ENCODE data around the gene ANO2.
A peak's percentile ranks its signal among the peaks of the same experiment; 100 is the strongest.

The ANO2 gene

DNA sequence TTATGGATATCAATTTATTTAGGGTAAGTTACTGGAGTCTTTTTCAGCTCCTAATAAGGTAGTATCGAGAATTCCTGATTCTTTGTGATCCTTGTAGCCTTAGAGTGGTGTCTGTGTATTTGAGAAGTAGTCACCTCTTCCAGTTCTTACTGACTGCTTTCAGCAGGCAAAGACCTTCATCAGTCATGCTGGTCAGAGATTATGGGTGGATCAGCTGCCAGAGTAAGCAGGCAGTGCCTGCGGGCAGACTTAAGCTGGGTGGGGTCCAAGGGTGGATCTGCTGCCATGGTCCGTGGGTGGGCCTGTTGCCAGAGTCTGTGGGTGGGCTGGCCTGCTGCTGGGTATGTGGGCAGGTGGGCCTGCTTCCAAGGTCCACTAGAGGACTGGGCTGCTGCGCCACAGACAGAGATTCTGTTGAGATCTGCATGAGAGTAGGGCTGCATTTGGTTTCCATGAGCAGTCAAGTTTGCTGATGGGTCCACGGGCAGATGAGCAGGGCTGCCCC lies 188.7 kb downstream of the ANO2 start (continued):
- TF ChIP-seq GLIS3 (CRISPR knock-in tag; IDR thresholded peaks at IDR 0.05), result no peak
- TF ChIP-seq TCF4 (CRISPR knock-in tag; IDR thresholded peaks at IDR 0.05; ENCODE audit: borderline replicate concordance), result no peak
- TF ChIP-seq CSRNP3 (CRISPR knock-in tag; IDR thresholded peaks at IDR 0.05), result no peak
- TF ChIP-seq ZFP30 (CRISPR knock-in tag; IDR thresholded peaks at IDR 0.05), result no peak

GRCh38 chr12:5748027-5748426 lies 197.0 kb downstream of the ANO2 start:
- no peak for ATAC-seq
- TF ChIP-seq PATZ1 (CRISPR knock-in tag; IDR thresholded peaks at IDR 0.05; ENCODE audit: borderline replicate concordance), result no peak
- TF ChIP-seq, protein P1, sequence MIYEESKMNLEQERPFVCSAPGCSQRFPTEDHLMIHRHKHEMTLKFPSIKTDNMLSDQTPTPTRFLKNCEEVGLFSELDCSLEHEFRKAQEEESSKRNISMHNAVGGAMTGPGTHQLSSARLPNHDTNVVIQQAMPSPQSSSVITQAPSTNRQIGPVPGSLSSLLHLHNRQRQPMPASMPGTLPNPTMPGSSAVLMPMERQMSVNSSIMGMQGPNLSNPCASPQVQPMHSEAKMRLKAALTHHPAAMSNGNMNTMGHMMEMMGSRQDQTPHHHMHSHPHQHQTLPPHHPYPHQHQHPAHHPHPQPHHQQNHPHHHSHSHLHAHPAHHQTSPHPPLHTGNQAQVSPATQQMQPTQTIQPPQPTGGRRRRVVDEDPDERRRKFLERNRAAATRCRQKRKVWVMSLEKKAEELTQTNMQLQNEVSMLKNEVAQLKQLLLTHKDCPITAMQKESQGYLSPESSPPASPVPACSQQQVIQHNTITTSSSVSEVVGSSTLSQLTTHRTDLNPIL (CRISPR knock-in tag; IDR thresholded peaks at IDR 0.05; ENCODE audit: low read depth), result no peak

GRCh38 chr12:5746917-5747316 lies 198.1 kb downstream of the ANO2 start:
- no peak for ATAC-seq

GRCh38 chr12:5746036-5746908 lies 198.8 kb downstream of the ANO2 start:
- TF ChIP-seq ZC3H10 (CRISPR knock-in tag; IDR thresholded peaks at IDR 0.05) (no peak), ESRRG (CRISPR knock-in tag; IDR thresholded peaks at IDR 0.05) (no peak), PATZ1 (CRISPR knock-in tag; IDR thresholded peaks at IDR 0.05; ENCODE audit: borderline replicate concordance) (no peak), ZNF565 (CRISPR knock-in tag; conservative IDR thresholded peaks at IDR 0.05; ENCODE audit: low read depth) (no peak)
- ATAC-seq, result no peak

More at GRCh38 chr12:5746917-5747316, 198.1 kb downstream of the ANO2 start:
- TF ChIP-seq TOX (CRISPR knock-in tag; IDR thresholded peaks at IDR 0.05; ENCODE audit: borderline replicate concordance) (no peak), TCF4 (CRISPR knock-in tag; IDR thresholded peaks at IDR 0.05; ENCODE audit: borderline replicate concordance) (no peak), ESRRG (CRISPR knock-in tag; IDR thresholded peaks at IDR 0.05) (no peak), GLIS3 (CRISPR knock-in tag; IDR thresholded peaks at IDR 0.05) (no peak), BACH2 (CRISPR knock-in tag; IDR thresholded peaks at IDR 0.05; ENCODE audit: borderline replicate concordance) (no peak)

DNA sequence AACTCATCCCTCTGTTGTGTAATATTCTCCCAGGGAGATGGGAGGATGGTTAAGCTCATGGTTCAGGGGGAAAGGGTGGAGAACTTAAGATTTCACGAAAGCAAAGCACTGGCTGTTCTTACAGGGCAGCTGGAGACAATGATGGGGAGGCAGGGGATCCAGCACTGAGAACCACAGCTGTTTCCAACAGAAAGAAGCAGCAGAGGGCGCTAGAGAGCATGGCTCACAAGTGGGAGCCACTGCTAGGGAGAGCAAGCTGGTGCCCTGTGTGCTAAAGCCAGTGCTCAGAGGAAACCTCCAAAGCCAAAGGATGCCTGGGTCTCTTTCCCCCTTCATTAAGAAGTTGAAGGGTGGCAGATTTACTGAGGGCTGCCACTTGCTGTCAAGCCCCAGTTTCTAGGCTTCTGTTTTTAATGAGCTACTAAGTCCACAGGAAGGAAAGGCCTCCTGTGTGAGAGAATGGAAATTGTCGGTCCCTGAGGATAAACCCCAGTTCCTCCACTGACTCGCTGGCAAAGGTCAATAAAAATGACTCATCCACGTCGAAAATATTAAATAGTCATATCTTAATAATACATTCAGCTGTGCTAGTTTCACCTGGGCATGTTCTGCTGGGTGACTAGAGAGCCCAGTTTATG lies 199.7 kb downstream of the ANO2 start:
- peak; percentile 98 for ATAC-seq
- TF ChIP-seq ISL1 (CRISPR knock-in tag; IDR thresholded peaks at IDR 0.05) (no peak), CSDC2 (CRISPR knock-in tag; IDR thresholded peaks at IDR 0.05) (no peak), ZFP3 (CRISPR knock-in tag; IDR thresholded peaks at IDR 0.05) (no peak), ARNTL (CRISPR knock-in tag; IDR thresholded peaks at IDR 0.05; ENCODE audit: borderline replicate concordance, low read depth) (no peak), ZC3H10 (CRISPR knock-in tag; IDR thresholded peaks at IDR 0.05) (no peak), BACH2 (CRISPR knock-in tag; IDR thresholded peaks at IDR 0.05; ENCODE audit: borderline replicate concordance) (no peak), PATZ1 (CRISPR knock-in tag; IDR thresholded peaks at IDR 0.05; ENCODE audit: borderline replicate concordance) (no peak)

All from SK-N-SH treated with all-trans-retinoic acid at 6 μM for 48 hours (cell line).